Cardiac fibroblast (primary cell): ENCODE results near the gene C11orf24.

Source experiments
- DNase-seq, 2 donors: peaks; one replicate each; pipeline versions ENCODE4 v3.0.0 to v3.0.0-alpha.2; 2010; ENCODE audit warnings: low read depth in 2 of 2
- H3K4me3 ChIP-seq, 2 donors: replicated peaks in 1 of 2; 1 replicate in 1 of 2; 2 replicates in 1 of 2; pipeline ENCODE4 v1.5.1; 2011; ENCODE audit warnings: low read depth in 2 of 2, low read length in 2 of 2, mild to moderate bottlenecking in 2 of 2, moderate library complexity in 1 of 2
- TF ChIP-seq, protein P1 (sequence below): IDR thresholded peaks from one replicate; pipeline ENCODE4 v1.5.1; 2011; ENCODE audit warnings: low read depth, mild to moderate bottlenecking, low read length, inconsistent platforms

C11orf24 gene

DNA sequence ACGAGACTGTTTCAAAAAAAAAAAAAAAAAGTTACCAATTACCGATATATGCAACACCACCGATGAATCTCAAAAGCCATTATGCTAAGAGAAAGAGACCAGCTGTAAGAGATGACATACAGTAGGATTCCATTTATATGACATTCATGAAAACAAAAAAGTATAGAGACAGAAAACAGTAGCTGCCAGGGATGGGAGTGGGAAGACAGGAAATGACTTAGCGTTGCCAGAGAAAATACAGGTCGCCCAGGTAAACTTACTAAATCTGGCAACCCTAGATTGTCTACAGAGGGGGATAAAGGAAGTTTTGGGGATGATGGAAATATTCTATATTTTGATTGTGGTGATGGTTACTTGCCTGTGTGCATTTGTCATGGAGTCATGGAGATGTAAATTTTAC is 7.9 kb upstream of the C11orf24 start:
- TF ChIP-seq, protein P1, sequence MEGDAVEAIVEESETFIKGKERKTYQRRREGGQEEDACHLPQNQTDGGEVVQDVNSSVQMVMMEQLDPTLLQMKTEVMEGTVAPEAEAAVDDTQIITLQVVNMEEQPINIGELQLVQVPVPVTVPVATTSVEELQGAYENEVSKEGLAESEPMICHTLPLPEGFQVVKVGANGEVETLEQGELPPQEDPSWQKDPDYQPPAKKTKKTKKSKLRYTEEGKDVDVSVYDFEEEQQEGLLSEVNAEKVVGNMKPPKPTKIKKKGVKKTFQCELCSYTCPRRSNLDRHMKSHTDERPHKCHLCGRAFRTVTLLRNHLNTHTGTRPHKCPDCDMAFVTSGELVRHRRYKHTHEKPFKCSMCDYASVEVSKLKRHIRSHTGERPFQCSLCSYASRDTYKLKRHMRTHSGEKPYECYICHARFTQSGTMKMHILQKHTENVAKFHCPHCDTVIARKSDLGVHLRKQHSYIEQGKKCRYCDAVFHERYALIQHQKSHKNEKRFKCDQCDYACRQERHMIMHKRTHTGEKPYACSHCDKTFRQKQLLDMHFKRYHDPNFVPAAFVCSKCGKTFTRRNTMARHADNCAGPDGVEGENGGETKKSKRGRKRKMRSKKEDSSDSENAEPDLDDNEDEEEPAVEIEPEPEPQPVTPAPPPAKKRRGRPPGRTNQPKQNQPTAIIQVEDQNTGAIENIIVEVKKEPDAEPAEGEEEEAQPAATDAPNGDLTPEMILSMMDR: no peak
- no peak overlapping the region for H3K4me3 ChIP-seq
- DNase-seq: no peak

DNA sequence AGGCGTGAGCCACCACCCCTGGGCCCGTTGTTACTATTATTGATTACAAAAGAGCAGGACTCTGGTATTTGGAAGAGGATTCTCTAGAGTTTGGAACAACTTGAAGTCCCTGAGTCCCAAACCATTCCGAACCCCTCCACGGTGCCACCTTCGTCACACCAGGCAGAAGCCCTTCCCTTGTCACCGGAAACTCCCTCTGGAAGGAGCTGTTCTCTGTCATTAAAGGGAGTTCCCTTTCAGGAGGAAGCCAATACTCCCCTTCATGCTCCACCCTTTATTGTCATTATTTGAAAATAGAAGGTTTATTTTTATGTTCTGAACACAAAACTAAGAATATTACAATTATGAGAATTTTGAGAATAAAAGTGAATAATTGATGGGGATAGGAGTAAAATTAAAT is 5.1 kb upstream of the C11orf24 start:
- TF ChIP-seq, protein P1: no peak
- H3K4me3 ChIP-seq: no peak overlapping the region
- DNase-seq: no peak

DNA sequence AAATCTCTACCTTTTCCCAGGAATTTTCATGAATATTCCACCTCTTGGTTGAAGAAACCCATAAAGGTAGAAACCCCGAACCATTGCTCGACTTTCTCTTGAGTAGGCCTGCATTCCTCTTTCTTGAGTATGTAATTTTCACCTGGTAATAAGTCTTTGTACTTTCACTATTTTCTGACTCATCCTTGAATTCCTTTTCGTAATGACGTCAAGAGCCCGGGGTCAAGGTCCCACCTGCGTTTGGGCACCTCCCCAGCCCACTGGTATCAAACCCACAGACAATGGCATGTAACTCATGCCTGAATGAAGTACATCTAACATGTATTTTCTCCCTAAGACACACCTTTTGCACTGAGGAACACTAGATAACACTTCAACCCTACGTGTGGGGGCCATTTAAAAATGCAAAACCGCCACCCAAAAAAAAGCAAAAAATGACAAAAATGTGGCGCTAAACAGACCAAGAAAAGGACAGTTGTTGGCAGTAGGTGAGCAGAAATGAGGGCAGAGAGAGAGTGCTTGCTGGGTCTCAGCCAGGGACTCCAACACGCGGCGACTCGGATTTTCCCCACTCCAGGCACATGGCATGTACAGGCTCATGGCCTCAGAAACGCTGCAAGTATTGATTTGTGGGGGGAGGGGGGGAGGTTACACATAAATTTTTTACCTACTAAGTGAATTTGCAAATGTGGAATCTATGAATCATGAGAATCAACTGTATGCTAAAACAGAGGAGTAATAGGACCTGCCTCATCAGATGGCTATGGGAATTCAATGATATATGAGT is 4.1 kb upstream of the C11orf24 start:
- TF ChIP-seq, protein P1: no peak
- no peak overlapping the region for H3K4me3 ChIP-seq

DNA sequence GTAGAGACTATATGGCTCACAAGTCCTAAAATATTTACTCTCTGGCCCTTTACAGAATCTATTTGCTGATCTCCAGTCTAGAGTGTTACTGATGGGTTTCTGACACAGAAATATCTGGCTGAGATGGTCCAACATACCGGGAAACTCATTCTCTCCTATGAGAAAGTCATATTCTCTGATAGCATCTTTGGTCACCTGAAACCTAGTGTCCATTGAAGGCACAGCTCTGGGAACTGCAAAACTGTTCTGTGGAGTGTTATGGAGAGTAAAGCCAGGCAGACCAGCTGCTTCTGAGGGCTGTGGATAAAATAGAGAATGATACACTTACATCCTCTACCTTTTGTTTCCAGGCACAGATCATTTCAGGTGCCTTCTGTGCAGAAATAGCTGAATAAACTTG is 2.5 kb upstream of the C11orf24 start:
- TF ChIP-seq, protein P1: no peak
- H3K4me3 ChIP-seq: no peak overlapping the region
- DNase-seq: no peak

More for the DNA sequence above, 4.1 kb upstream of the C11orf24 start:
- no peak for DNase-seq

DNA sequence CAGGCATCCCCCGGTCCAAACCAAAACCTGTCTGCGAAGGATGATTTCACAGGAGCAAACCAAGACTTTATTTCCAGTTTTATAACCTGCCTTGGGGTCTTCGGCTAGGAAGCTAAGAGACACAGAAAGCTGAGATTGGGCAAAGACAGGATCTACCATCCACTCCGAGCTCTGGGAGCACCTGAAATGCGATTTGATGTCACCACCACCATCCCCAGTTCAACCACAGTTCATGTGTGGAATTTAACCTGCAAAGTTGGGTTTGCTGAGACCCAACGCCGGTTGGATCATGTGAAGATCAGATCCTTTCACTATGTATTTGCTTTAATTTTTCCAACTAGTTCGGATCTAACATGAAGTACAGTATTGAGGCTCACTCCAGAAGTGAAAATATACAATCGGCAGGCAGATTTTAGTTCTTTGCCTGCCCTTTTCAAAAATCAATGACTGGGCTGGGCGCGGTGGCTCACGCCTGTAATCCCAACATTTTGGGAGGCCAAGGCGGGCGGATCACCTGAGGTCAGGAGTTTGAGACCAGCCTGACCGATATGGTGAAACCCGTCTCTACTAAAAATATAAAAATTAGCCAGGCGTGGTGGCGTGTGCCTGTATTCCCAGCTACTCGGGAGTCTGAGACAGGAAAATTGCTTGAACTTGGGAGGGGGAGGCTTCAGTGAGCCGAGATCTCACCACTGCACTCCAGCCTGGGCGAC is 1.4 kb upstream of the C11orf24 start:
- DNase-seq: no peak
- H3K4me3 ChIP-seq: no peak overlapping the region
- TF ChIP-seq, protein P1: no peak

DNA sequence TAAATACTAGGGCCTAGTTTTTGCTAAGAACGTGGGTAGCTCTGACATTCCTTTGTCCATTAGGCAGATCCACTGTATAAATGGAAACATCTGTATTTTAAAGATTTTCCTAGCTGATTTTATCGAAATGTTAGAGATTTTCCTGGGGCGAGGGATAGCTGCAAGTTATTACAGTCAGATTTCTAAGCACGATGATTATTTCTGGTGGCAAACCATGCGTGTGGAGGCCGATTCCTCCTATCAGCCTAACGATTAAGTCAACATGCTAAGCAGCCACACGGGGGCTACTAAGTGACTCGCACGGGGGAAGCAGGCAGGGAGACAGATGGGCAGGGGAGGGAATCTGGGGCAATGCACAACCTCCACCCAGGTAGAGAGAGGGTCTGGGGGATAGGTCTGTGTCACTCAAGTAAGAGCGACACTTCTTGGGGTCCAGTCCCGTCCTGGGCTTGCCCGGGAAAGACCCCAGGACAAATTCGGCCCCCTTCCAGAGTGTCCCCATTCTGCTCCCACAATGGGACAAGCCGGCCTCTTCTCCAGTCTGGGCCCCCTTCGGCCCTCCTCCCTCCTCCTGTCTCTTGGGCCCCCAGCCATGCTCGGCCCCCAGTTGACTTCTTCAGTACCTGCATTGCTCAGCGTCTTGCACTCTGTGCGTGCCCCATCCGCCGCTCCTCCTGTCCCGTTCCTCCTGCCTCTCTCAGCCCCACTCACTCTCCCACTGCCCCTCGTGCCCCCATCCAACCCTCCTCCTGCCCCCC is 571 bp downstream of the C11orf24 start:
- TF ChIP-seq, protein P1: peak; percentile 57
- peak; percentile 82 for DNase-seq

More for the DNA sequence above, 571 bp downstream of the C11orf24 start:
- H3K4me3 ChIP-seq: peak overlapping the region; percentile 79 to 88
